ENCODE results near the gene FHL1. TPM values are rescaled to one million over a fixed set of nuclear protein-coding genes. Genes with fewer than 3 reads are reported as not detected.

Gene FHL1
- total RNA-seq, 1 experiment from 2014 or later = 20.0 TPM

- H3K27ac ChIP-seq (ENCODE audit: low read depth, low read length) = no peak overlapping the region
- H3K27me3 ChIP-seq (ENCODE audit: insufficient read depth, low read length) = no peaks in the 10 kb centered on the region
- H2AFZ ChIP-seq (ENCODE audit: low read depth, low read length, poor library complexity, severe bottlenecking) = no peak overlapping the region
- no peaks in the 10 kb centered on the region for H3K9me3 ChIP-seq (ENCODE audit: control insufficient read depth in 1 of 2, insufficient read depth in 1 of 2, low read depth in 1 of 2, low read length in 2 of 2)
- peaks cover 7 to 11% of the 10 kb centered on the region in 2 experiments; a peak in 3 of 4 replicates for H3K4me1 ChIP-seq (ENCODE audit: control insufficient read depth in 1 of 2, insufficient read depth in 2 of 2, low read length in 2 of 2)
- H3K36me3 ChIP-seq (ENCODE audit: control insufficient read depth in 1 of 2, insufficient read depth in 2 of 2, low read length in 2 of 2) = no peaks in the 10 kb centered on the region
- intact Hi-C loops (cut with micrococcal nuclease) = no loop called here
- H3K4me3 ChIP-seq (replicated peaks in 1 of 2; ENCODE audit: low read depth in 1 of 2, low read length in 2 of 2) = no peak overlapping the region
- no peaks in the 10 kb centered on the region for H4K20me1 ChIP-seq (ENCODE audit: insufficient read depth)
- no peaks in the 10 kb centered on the region for H3K79me2 ChIP-seq (ENCODE audit: insufficient read depth, low read length)
- ChIA-PET RAD21 (ENCODE audit: low non-redundant PET in 1 of 2, low total read pairs in 2 of 2, uncharacterized antibody in 2 of 2, unreplicated experiment in 2 of 2) (no interaction called here), POLR2A (no interaction called here), CTCF (interaction anchor here (0.9 kb wide), 1 partner anchor 23 kb away, joined by 3 read pairs; no protein-coding TSS in a partner anchor)
- H3K9ac ChIP-seq (ENCODE audit: low read length) = 0 out of 2 replicates have a peak overlapping the region, but pooled peaks have one; percentile 6
- peak overlapping the region; percentile 56 for H3K4me2 ChIP-seq (ENCODE audit: low read length)
- no TSS peak for BruUV-seq (replicated peaks)
- no peak for TF ChIP-seq CEBPB (IDR thresholded peaks at IDR 0.05; ENCODE audit: low read depth)
- 0 out of 2 replicates have a peak, but pooled peaks have one; percentile 19 for TF ChIP-seq JUND (IDR thresholded peaks at IDR 0.05)
- H3K9me2 ChIP-seq (ENCODE audit: insufficient read depth) = no peaks in the 10 kb centered on the region
- ATAC-seq (peak; percentile 76), DNase-seq (ENCODE audit: low read depth, low spot score) (peak; percentile 2)
These were observed 38.2 kb downstream of the FHL1 start for GRCh38 chrX:136185401-136186022.

GRCh38 chrX:136186023-136186413 lies 38.7 kb downstream of the FHL1 start:
- Histone ChIP-seq H3K4me1 (ENCODE audit: control insufficient read depth in 1 of 2, insufficient read depth in 2 of 2, low read length in 2 of 2) (peaks cover 7 to 11% of the 10 kb centered on the region in 2 experiments; a peak in 3 of 4 replicates), H3K27ac (ENCODE audit: low read depth, low read length) (no peak overlapping the region), H3K9me2 (ENCODE audit: insufficient read depth) (no peaks in the 10 kb centered on the region), H3K27me3 (ENCODE audit: insufficient read depth, low read length) (no peaks in the 10 kb centered on the region), H3K4me3 (replicated peaks in 1 of 2; ENCODE audit: low read depth in 1 of 2, low read length in 2 of 2) (no peak overlapping the region), H4K20me1 (ENCODE audit: insufficient read depth) (no peaks in the 10 kb centered on the region), H3K9me3 (ENCODE audit: control insufficient read depth in 1 of 2, insufficient read depth in 1 of 2, low read depth in 1 of 2, low read length in 2 of 2) (no peaks in the 10 kb centered on the region), H3K4me2 (ENCODE audit: low read length) (peak overlapping the region; percentile 56), H3K79me2 (ENCODE audit: insufficient read depth, low read length) (no peaks in the 10 kb centered on the region), H3K36me3 (ENCODE audit: control insufficient read depth in 1 of 2, insufficient read depth in 2 of 2, low read length in 2 of 2) (no peaks in the 10 kb centered on the region), H3K9ac (ENCODE audit: low read length) (no peak overlapping the region), H2AFZ (ENCODE audit: low read depth, low read length, poor library complexity, severe bottlenecking) (no peak overlapping the region)
- ATAC-seq = no peak
- no TSS peak for BruUV-seq (replicated peaks)
- TF ChIP-seq JUND (IDR thresholded peaks at IDR 0.05) (no peak), TCF7L2 (IDR thresholded peaks at IDR 0.05; ENCODE audit: borderline replicate concordance, extremely low read depth, insufficient read depth, insufficient read length) (no peak), SP1 (IDR thresholded peaks at IDR 0.05; ENCODE audit: low read depth) (no peak), RAD21 (IDR thresholded peaks at IDR 0.05; ENCODE audit: low read depth) (no peak)
- ChIA-PET POLR2A (no interaction called here), CTCF (interaction anchor here (0.9 kb wide), 1 partner anchor 24 kb away, joined by 3 read pairs; no protein-coding TSS in a partner anchor), RAD21 (ENCODE audit: low non-redundant PET in 1 of 2, low total read pairs in 2 of 2, uncharacterized antibody in 2 of 2, unreplicated experiment in 2 of 2) (no interaction called here)
- DNase-seq (ENCODE audit: low read depth, low spot score) = no peak
- intact Hi-C loops (cut with micrococcal nuclease) = no loop called here
